ENCODE results near the gene RANGRF. TPM values are rescaled to one million over a fixed set of nuclear protein-coding genes. Genes with fewer than 3 reads are reported as not detected.
A peak's percentile ranks its signal among the peaks of the same experiment; 100 is the strongest.

The RANGRF gene
- total and polyA plus RNA-seq, 4 donors: 15.5 to 60.1 (median 35.4) TPM

- H3K27me3 ChIP-seq (ENCODE audit: control insufficient read depth in 3 of 3, insufficient read depth in 3 of 3, low read length in 2 of 3): no peaks in the 10 kb centered on the region
- no peak overlapping the region for H3K4me3 ChIP-seq
- WGBS, 2 donors: 62 to 65% methylated on average over 10 of the region's 10 CpGs
- H3K9me3 ChIP-seq (ENCODE audit: control insufficient read depth in 4 of 4, insufficient read depth in 3 of 4, low read length in 3 of 4): no peaks in the 10 kb centered on the region
- H3K36me3 ChIP-seq (ENCODE audit: control insufficient read depth in 4 of 4, insufficient read depth in 4 of 4, low read length in 4 of 4): no peaks in the 10 kb centered on the region
- H3K27ac ChIP-seq (ENCODE audit: low read depth in 1 of 2, low read length in 1 of 2): peak overlapping the region in 1 of 2 donors; percentile 18
- DNase-seq (no peak), ATAC-seq (ENCODE audit: insufficient read depth, low FRiP score) (no peak)
- H3K9ac ChIP-seq (ENCODE audit: insufficient read depth in 1 of 2, low read length in 2 of 2): no peak overlapping the region
- TF ChIP-seq, protein P1, sequence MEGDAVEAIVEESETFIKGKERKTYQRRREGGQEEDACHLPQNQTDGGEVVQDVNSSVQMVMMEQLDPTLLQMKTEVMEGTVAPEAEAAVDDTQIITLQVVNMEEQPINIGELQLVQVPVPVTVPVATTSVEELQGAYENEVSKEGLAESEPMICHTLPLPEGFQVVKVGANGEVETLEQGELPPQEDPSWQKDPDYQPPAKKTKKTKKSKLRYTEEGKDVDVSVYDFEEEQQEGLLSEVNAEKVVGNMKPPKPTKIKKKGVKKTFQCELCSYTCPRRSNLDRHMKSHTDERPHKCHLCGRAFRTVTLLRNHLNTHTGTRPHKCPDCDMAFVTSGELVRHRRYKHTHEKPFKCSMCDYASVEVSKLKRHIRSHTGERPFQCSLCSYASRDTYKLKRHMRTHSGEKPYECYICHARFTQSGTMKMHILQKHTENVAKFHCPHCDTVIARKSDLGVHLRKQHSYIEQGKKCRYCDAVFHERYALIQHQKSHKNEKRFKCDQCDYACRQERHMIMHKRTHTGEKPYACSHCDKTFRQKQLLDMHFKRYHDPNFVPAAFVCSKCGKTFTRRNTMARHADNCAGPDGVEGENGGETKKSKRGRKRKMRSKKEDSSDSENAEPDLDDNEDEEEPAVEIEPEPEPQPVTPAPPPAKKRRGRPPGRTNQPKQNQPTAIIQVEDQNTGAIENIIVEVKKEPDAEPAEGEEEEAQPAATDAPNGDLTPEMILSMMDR (IDR thresholded peaks at IDR 0.05; ENCODE audit: control extremely low read depth, extremely low read depth): no peak
- peaks cover 2 to 15% (median 4%) of the 10 kb centered on the region in 5 donors for H3K4me1 ChIP-seq (ENCODE audit: control insufficient read depth in 5 of 5, insufficient read depth in 5 of 5, low read length in 5 of 5)
These were observed 2.9 kb upstream of the RANGRF start for GRCh38 chr17:8285270-8286181.

DNA sequence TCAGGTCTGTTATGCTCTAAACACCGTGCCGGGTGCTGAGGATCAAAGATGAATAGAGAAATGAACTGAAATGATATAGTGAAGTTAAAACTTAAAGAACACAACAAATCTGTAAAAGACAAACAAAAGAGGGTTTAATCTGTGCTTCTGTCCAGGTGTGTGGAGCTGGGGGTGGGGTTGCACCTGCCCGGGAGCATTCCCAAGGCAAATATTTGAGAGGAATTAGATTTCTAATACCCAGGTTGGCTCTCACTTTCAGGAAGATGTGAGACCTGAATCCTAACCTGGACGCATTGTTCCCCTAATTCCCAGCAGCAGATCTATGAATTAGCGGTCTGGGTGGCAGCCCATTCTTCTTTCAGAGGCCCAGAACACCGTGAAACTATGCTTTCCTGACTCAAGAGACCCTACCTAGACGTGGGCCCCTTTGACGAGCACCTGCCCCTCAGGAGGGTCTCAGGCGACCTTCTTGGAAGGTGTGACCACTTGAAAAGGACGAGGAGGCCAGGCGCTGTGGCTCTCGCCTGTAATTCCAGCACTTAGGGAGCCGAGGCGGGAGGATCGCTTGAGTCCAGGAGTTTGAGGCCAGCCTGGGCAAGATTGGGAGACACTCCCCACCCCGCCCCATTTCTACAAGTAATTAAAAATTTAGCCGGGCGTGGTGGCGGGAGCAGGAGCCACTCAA lies 677 bp upstream of the RANGRF start:
- TF ChIP-seq, protein P1 (IDR thresholded peaks at IDR 0.05; ENCODE audit: control extremely low read depth, extremely low read depth): no peak
- ATAC-seq (ENCODE audit: insufficient read depth, low FRiP score) (no peak), DNase-seq (no peak)
- H3K9ac ChIP-seq (ENCODE audit: insufficient read depth in 1 of 2, low read length in 2 of 2): peak overlapping the region; percentile 69 to 86
- H3K27ac ChIP-seq (ENCODE audit: low read depth in 1 of 2, low read length in 1 of 2): peak overlapping the region; percentile 92 to 95
- 29 to 42% methylated on average over 19 of the region's 19 CpGs for WGBS, 2 donors
- H3K9me3 ChIP-seq (ENCODE audit: control insufficient read depth in 4 of 4, insufficient read depth in 3 of 4, low read length in 3 of 4): no peaks in the 10 kb centered on the region
- H3K4me3 ChIP-seq: peak overlapping the region; percentile 46
- H3K27me3 ChIP-seq (ENCODE audit: control insufficient read depth in 3 of 3, insufficient read depth in 3 of 3, low read length in 2 of 3): no peaks in the 10 kb centered on the region
- peaks cover 2 to 15% (median 4%) of the 10 kb centered on the region in 5 donors for H3K4me1 ChIP-seq (ENCODE audit: control insufficient read depth in 5 of 5, insufficient read depth in 5 of 5, low read length in 5 of 5)
- H3K36me3 ChIP-seq (ENCODE audit: control insufficient read depth in 4 of 4, insufficient read depth in 4 of 4, low read length in 4 of 4): no peaks in the 10 kb centered on the region

- TF ChIP-seq, protein P1 (IDR thresholded peaks at IDR 0.05; ENCODE audit: control extremely low read depth, extremely low read depth): no peak
- DNase-seq (peak in 1 of 3 donors; percentile 80), ATAC-seq (ENCODE audit: insufficient read depth, low FRiP score) (no peak)
- Histone ChIP-seq H3K4me1 (ENCODE audit: control insufficient read depth in 5 of 5, insufficient read depth in 5 of 5, low read length in 5 of 5) (peaks cover 2 to 15% (median 4%) of the 10 kb centered on the region in 5 donors), H3K4me3 (peak overlapping the region; percentile 46), H3K36me3 (ENCODE audit: control insufficient read depth in 4 of 4, insufficient read depth in 4 of 4, low read length in 4 of 4) (no peaks in the 10 kb centered on the region), H3K9me3 (ENCODE audit: control insufficient read depth in 4 of 4, insufficient read depth in 3 of 4, low read length in 3 of 4) (no peaks in the 10 kb centered on the region), H3K27ac (ENCODE audit: low read depth in 1 of 2, low read length in 1 of 2) (peak overlapping the region; percentile 92 to 95), H3K27me3 (ENCODE audit: control insufficient read depth in 3 of 3, insufficient read depth in 3 of 3, low read length in 2 of 3) (no peaks in the 10 kb centered on the region), H3K9ac (ENCODE audit: insufficient read depth in 1 of 2, low read length in 2 of 2) (peak overlapping the region; percentile 69 to 86)
- 6% methylated on average over 17 of the region's 17 CpGs for WGBS, 2 donors
These were observed 580 bp downstream of the RANGRF start for GRCh38 chr17:8289103-8289397.

Measured in lung (tissue), 12 donors.